IMR-90 (cell line): ENCODE measurements around the gene RFTN2. TPM values are rescaled to one million over a fixed set of nuclear protein-coding genes. Genes with fewer than 3 reads are reported as not detected.

Experiments used
- ATAC-seq: fragments of 200-7000 bp; cut with Tn5 transposase; 2 replicates; pipeline ENCODE4 v1.9.1; 2020; ENCODE audit warnings: low read depth, mild to moderate bottlenecking, moderate library complexity
- BruUV-seq: library from RNA; stranded (reverse); fragments of 400-500 nt; replicated peaks from 2 replicates; lab custom pipeline; 2021; lab: Mats Ljungman, UMichigan
- CTCF ChIA-PET: fragments of 300-600 bp; formaldehyde crosslinking; extraction: SDS; loops from one replicate; lab custom pipeline; 2021; ENCODE audit warnings: antibody characterized with exemption; lab: Yijun Ruan, JAX
- POLR2A ChIA-PET: fragments of 300-600 bp; sonication (Branson Sonifier 250); formaldehyde crosslinking; loops from one replicate; lab custom pipeline; 2022; ENCODE audit warnings: antibody characterized with exemption; ENCODE audit not compliant: unreplicated experiment; lab: Charles Lee
- DNase-seq: peaks from one replicate; pipeline ENCODE4 v3.0.0; 2013
- H2AFZ ChIP-seq: replicated peaks from 2 replicates; pipeline ENCODE3; 2013; ENCODE audit warnings: low read length, mild to moderate bottlenecking; ENCODE audit not compliant: poor library complexity
- H2AK5ac ChIP-seq: 2 replicates; pipeline ENCODE4 v1.6.1; 2013; ENCODE audit warnings: low read depth, low read length, inconsistent platforms
- H2AK9ac ChIP-seq: replicated peaks from 2 replicates; pipeline ENCODE3; 2013; ENCODE audit warnings: mild to moderate bottlenecking, low read depth, low read length, moderate library complexity; ENCODE audit not compliant: poor library complexity
- H2BK120ac ChIP-seq: 2 replicates; pipeline ENCODE4 v1.6.1; 2013; ENCODE audit warnings: low read depth, low read length, inconsistent platforms
- H2BK15ac ChIP-seq: 3 replicates; pipeline ENCODE4 v1.6.1; 2013; ENCODE audit warnings: low read depth, low read length, inconsistent platforms
- H2BK20ac ChIP-seq: 2 replicates; pipeline ENCODE4 v1.6.1; 2013; ENCODE audit warnings: low read depth, mild to moderate bottlenecking, inconsistent platforms, low read length, moderate library complexity
- H2BK5ac ChIP-seq: 2 replicates; pipeline ENCODE4 v1.6.1; 2013; ENCODE audit warnings: mild to moderate bottlenecking, low read depth, low read length, inconsistent platforms; ENCODE audit not compliant: poor library complexity, severe bottlenecking
- H3K14ac ChIP-seq: replicated peaks from 2 replicates; pipeline ENCODE4 v1.6.1; 2013; ENCODE audit warnings: low read depth, low read length, inconsistent platforms
- H3K18ac ChIP-seq: 2 replicates; pipeline ENCODE4 v1.6.1; 2013; ENCODE audit warnings: low read depth, low read length, control low read depth
- H3K23ac ChIP-seq: 2 replicates; pipeline ENCODE4 v1.6.1; 2013; ENCODE audit warnings: low read depth, low read length, inconsistent platforms
- H3K27ac ChIP-seq: 2 replicates; pipeline ENCODE4 v1.5.1; 2013; ENCODE audit warnings: mild to moderate bottlenecking, control low read depth, low read length; ENCODE audit not compliant: insufficient read depth
- H3K27me3 ChIP-seq: 2 replicates; pipeline ENCODE4 v1.6.1; 2013; ENCODE audit warnings: low read length; ENCODE audit not compliant: control insufficient read depth, insufficient read depth
- H3K36me3 ChIP-seq: 2 replicates; pipeline ENCODE4 v1.6.1; 2013; ENCODE audit warnings: low read length, mixed read lengths; ENCODE audit not compliant: control insufficient read depth, insufficient read depth
- H3K4ac ChIP-seq: 2 replicates; pipeline ENCODE4 v1.6.1; 2013; ENCODE audit warnings: low read depth, low read length, inconsistent platforms
- H3K4me1 ChIP-seq: 2 replicates; pipeline ENCODE4 v1.6.1; 2013; ENCODE audit warnings: low read length, mixed read lengths; ENCODE audit not compliant: control insufficient read depth, insufficient read depth
- H3K4me2 ChIP-seq: 2 replicates; pipeline ENCODE4 v1.6.1; 2013; ENCODE audit warnings: low read depth, mild to moderate bottlenecking, control low read depth, low read length, moderate library complexity
- H3K4me3 ChIP-seq: 2 replicates; pipeline ENCODE4 v1.5.1; 2013; ENCODE audit warnings: low read depth, mild to moderate bottlenecking, control low read depth, low read length, moderate library complexity; ENCODE audit not compliant: insufficient read depth
- H3K56ac ChIP-seq: 2 replicates; pipeline ENCODE4 v1.6.1; 2013; ENCODE audit warnings: low read length, inconsistent platforms; ENCODE audit not compliant: insufficient read depth; ENCODE audit errors: extremely low read depth
- H3K79me1 ChIP-seq, 2 experiments: 2 replicates each; pipeline ENCODE4 v1.6.1; 2013; ENCODE audit warnings: low read length in 2 of 2, inconsistent platforms in 1 of 2, low read depth in 1 of 2
- H3K9ac ChIP-seq: 2 replicates; pipeline ENCODE4 v1.6.1; 2013; ENCODE audit warnings: low read depth, low read length, control low read depth
- H3K9me1 ChIP-seq: 2 replicates; pipeline ENCODE4 v1.6.1; 2013; ENCODE audit warnings: low read length, inconsistent platforms; ENCODE audit not compliant: insufficient read depth
- H3K9me3 ChIP-seq: 2 replicates; pipeline ENCODE4 v1.6.1; 2013; ENCODE audit warnings: low read length; ENCODE audit not compliant: control insufficient read depth, insufficient read depth
- H4K20me1 ChIP-seq: 2 replicates; pipeline ENCODE4 v1.6.1; 2013; ENCODE audit warnings: low read length, inconsistent platforms; ENCODE audit not compliant: insufficient read depth
- H4K5ac ChIP-seq: 2 replicates; pipeline ENCODE4 v1.6.1; 2013; ENCODE audit warnings: mild to moderate bottlenecking, low read depth, low read length, control low read depth
- H4K8ac ChIP-seq, 2 experiments: 2 replicates each; pipeline ENCODE4 v1.6.1; 2013; ENCODE audit warnings: low read depth in 2 of 2, low read length in 2 of 2, control low read depth in 1 of 2, inconsistent platforms in 1 of 2
- H4K91ac ChIP-seq: 2 replicates; pipeline ENCODE4 v1.6.1; 2013; ENCODE audit warnings: low read depth, low read length, inconsistent platforms; ENCODE audit not compliant: insufficient read depth
- BHLHE40 ChIP-seq: fragments of 150-350 bp; IDR thresholded peaks from 2 replicates; pipeline ENCODE4 v1.6.1; 2016; ENCODE audit warnings: mild to moderate bottlenecking, low read depth, low read length
- CEBPB ChIP-seq: IDR thresholded peaks from 2 replicates; pipeline ENCODE4 v1.6.1; 2012; ENCODE audit warnings: low read depth, low read length, improper control_type of control experiment
- CTCF ChIP-seq: conservative IDR thresholded peaks from 2 replicates; pipeline ENCODE4 v1.5.1; 2012; ENCODE audit warnings: mild to moderate bottlenecking, low read depth, low read length, improper control_type of control experiment
- ELK1 ChIP-seq: fragments of 150-350 bp; IDR thresholded peaks from 2 replicates; pipeline ENCODE4 v1.6.1; 2016; ENCODE audit warnings: low read depth, mild to moderate bottlenecking, low read length, moderate library complexity, borderline replicate concordance
- MAFK ChIP-seq: IDR thresholded peaks from 2 replicates; pipeline ENCODE4 v1.6.1; 2012; ENCODE audit warnings: low read depth, low read length, improper control_type of control experiment
- NFE2L2 ChIP-seq: fragments of 150-350 bp; IDR thresholded peaks from 2 replicates; pipeline ENCODE4 v1.6.1; 2016; ENCODE audit warnings: low read depth, mild to moderate bottlenecking, low read length
- RAD21 ChIP-seq: IDR thresholded peaks from 2 replicates; pipeline ENCODE4 v1.6.1; 2012; ENCODE audit warnings: low read length, improper control_type of control experiment
- SMC3 ChIP-seq: fragments of 150-350 bp; IDR thresholded peaks from 2 replicates; pipeline ENCODE4 v1.6.1; 2016; ENCODE audit warnings: low read depth, mild to moderate bottlenecking, antibody characterized with exemption, low read length, moderate library complexity
- WGBS, 2 experiments: methylation state at CpG; one replicate each; pipeline versions ENCODE4 v1.1.5 to v1.1.7; 2013; ENCODE audit warnings: missing lambda C conversion rate in 2 of 2; ENCODE audit not compliant: insufficient read length in 1 of 2; ENCODE audit errors: extremely low coverage in 2 of 2; 5-methylcytosine and 5-hydroxymethylcytosine counted together
- dilution Hi-C: fragments of 300-500 bp; cut with HindIII; formaldehyde crosslinking; loops from one replicate; pipeline ENCODE4 v1.14.3; 2018; ENCODE audit warnings: low sequenced_read_pairs; ENCODE audit not compliant: unreplicated experiment
- in situ Hi-C: fragments of 300-500 bp; cut with MboI; formaldehyde crosslinking; loops from 3 replicates; pipeline ENCODE4 v1.14.3; 2019; ENCODE audit warnings: low sequenced_read_pairs, inconsistent platforms, mixed read lengths
- intact Hi-C: fragments of 100-400 bp; cut with micrococcal nuclease; formaldehyde crosslinking; loops from 2 replicates; pipeline ENCODE4 v1.10.0; 2022
- polyA plus RNA-seq, 3 experiments: library from polyadenylated mRNA; depleted of rRNA; stranded (reverse); fragments of >200 nt; gene quantifications; 2 replicates each; pipeline ENCODE4 v1.2.3, GENCODE V29; 2012; ENCODE audit warnings: low replicate concordance in 1 of 3
- total RNA-seq: library from RNA; depleted of rRNA; stranded (reverse); fragments of >200 nt; gene quantifications from 2 replicates; pipeline ENCODE4 v1.2.3, GENCODE V29; 2012

RFTN2 gene
- total and polyA plus RNA-seq, 2 of the 4 experiments (the other 2 are of a cell fraction): 0.44 to 2.3 TPM

- Histone ChIP-seq H3K4me3 (peak overlapping the region; percentile 2; the same call in 1 of the 2 replicates), H3K4me2 (peak overlapping the region; percentile 80), H3K27me3 (no peaks in the 10 kb centered on the region), H3K14ac (0 out of 2 replicates have a peak overlapping the region, but pooled peaks have one; percentile 6), H3K23ac (peak overlapping the region; percentile 55), H3K4ac (no peak overlapping the region), H3K9me1 (peaks cover 9% of the 10 kb centered on the region), H4K8ac (no peak overlapping the region), H2BK120ac (no peak overlapping the region), H2BK20ac (no peak overlapping the region), H3K79me1 (peaks cover 26 to 46% of the 10 kb centered on the region in 2 experiments), H4K91ac (no peak overlapping the region), H3K9me3 (no peaks in the 10 kb centered on the region), H3K4me1 (peaks cover 6% of the 10 kb centered on the region), H3K36me3 (peaks cover 2% of the 10 kb centered on the region; the same call in 1 of the 2 replicates), H4K20me1 (peaks cover 20% of the 10 kb centered on the region), H2AK9ac (peak overlapping the region; percentile 68), H2BK5ac (peak overlapping the region; percentile 15), H3K9ac (peak overlapping the region; percentile 65; the same call in 1 of the 2 replicates), H4K5ac (no peak overlapping the region), H3K18ac (no peak overlapping the region), H3K56ac (peak overlapping the region; percentile 9; the same call in 1 of the 2 replicates), H2BK15ac (no peak overlapping the region), H3K27ac (0 out of 2 replicates have a peak overlapping the region, but pooled peaks have one; percentile 24), H2AFZ (no peak overlapping the region), H2AK5ac (peak overlapping the region; percentile 80; the same call in 1 of the 2 replicates)
- BruUV-seq: TSS peak; percentile 48
- in situ Hi-C loops: loop anchor here (10.0 kb wide), 1 partner anchor 193 kb away; the partner anchor contains the start of gene MOB4
- WGBS, 2 experiments: no CpG with 5 or more reads among the region's 4 CpGs
- DNase-seq (peak; percentile 74), ATAC-seq (no peak)
- intact Hi-C loops: loop anchor here (1.0 to 10.0 kb wide), 5 partner anchors 71 to 590 kb away; partner anchors contain the start of genes MOB4 and SF3B1
- dilution Hi-C loops: no loop called here
- CTCF ChIA-PET: interaction anchor here (0.6 to 0.8 kb wide), 2 partner anchors 87 to 108 kb away, joined by 3 to 5 read pairs; no protein-coding TSS in a partner anchor
- POLR2A ChIA-PET: no interaction called here
- TF ChIP-seq MAFK (no peak), NFE2L2 (no peak), SMC3 (peak; percentile 54), ELK1 (no peak), CTCF (peak; percentile 65), BHLHE40 (no peak), RAD21 (peak; percentile 50), CEBPB (peak; percentile 81)
These were observed 32.2 kb upstream of the RFTN2 start for GRCh38 chr2:197707316-197708213.
